HCT116 (cell line): ENCODE results near the gene SLC16A5. TPM values are rescaled to one million over a fixed set of nuclear protein-coding genes. Genes with fewer than 3 reads are reported as not detected.

Experiments
- ATAC-seq: fragments of 200-7000 bp; cut with Tn5 transposase; 2 replicates; pipeline ENCODE4 v1.9.1; 2020; ENCODE audit warnings: mild to moderate bottlenecking, moderate library complexity
- BruUV-seq: library from RNA; stranded (reverse); fragments of 400-500 nt; replicated peaks from 2 replicates; lab custom pipeline; 2021; lab: Mats Ljungman, UMichigan
- CTCF ChIA-PET: fragments of 300-600 bp; sonication (Branson Sonifier 250); formaldehyde crosslinking; loops from one replicate; lab custom pipeline; 2021; ENCODE audit warnings: antibody characterized with exemption; lab: Charles Lee
- POLR2A ChIA-PET: fragments of 300-600, 350-600 bp; sonication (Branson Sonifier 250); formaldehyde crosslinking; loops from one replicate; lab custom pipeline; 2021; ENCODE audit warnings: antibody characterized with exemption; lab: Charles Lee
- RAD21 ChIA-PET, 2 experiments: fragments of 300-600 bp; sonication (Branson Sonifier 250); formaldehyde crosslinking; loops; one replicate each; lab custom pipeline; 2023; ENCODE audit warnings: low total read pairs in 2 of 2; ENCODE audit not compliant: uncharacterized antibody in 2 of 2, unreplicated experiment in 2 of 2, low non-redundant PET in 1 of 2; lab: Charles Lee
- DNase-seq: peaks from one replicate; pipeline ENCODE4 v3.0.0-alpha.2; 2010; ENCODE audit warnings: low read depth, low spot score
- H2AFZ ChIP-seq: fragments of 200-600 bp; shearing (Covaris generic), sonication (generic); 2 replicates; pipeline ENCODE4 v1.6.1; 2017; ENCODE audit warnings: low read depth, mixed run types, mixed read lengths, antibody characterized with exemption, low read length; ENCODE audit not compliant: poor library complexity, severe bottlenecking
- H3K27ac ChIP-seq: 2 replicates; pipeline ENCODE4 v1.5.1; 2012; ENCODE audit warnings: low read depth, low read length
- H3K27me3 ChIP-seq: fragments of 200-600 bp; sonication (generic); 2 replicates; pipeline ENCODE4 v1.6.1; 2016; ENCODE audit warnings: mixed run types, low read length, mixed read lengths; ENCODE audit not compliant: insufficient read depth
- H3K36me3 ChIP-seq, 2 experiments: fragments of 200-500 bp in 1 of 2; fragments of 200-600 bp in 1 of 2; sonication (Bioruptor generic) in 1 of 2; sonication (generic) in 1 of 2; 2 replicates each; pipeline versions ENCODE4 v1.5.1 to v1.6.1; 2014 to 2016; ENCODE audit warnings: low read length in 2 of 2, inconsistent platforms in 1 of 2, mixed read lengths in 1 of 2, mixed run types in 1 of 2; ENCODE audit not compliant: insufficient read depth in 2 of 2, control insufficient read depth in 1 of 2
- H3K4me1 ChIP-seq, 2 experiments: fragments of 200-600 bp in 1 of 2; sonication (generic) in 1 of 2; 2 replicates each; pipeline versions ENCODE4 v1.5.1 to v1.6.1; 2012 to 2017; ENCODE audit warnings: low read length in 2 of 2, inconsistent platforms in 1 of 2, mild to moderate bottlenecking in 1 of 2, mixed read lengths in 1 of 2, mixed run types in 1 of 2, moderate library complexity in 1 of 2; ENCODE audit not compliant: insufficient read depth in 2 of 2, control insufficient read depth in 1 of 2
- H3K4me2 ChIP-seq: fragments of 200-600 bp; sonication (generic); 2 replicates; pipeline ENCODE4 v1.6.1; 2017; ENCODE audit warnings: mixed run types, low read length, mixed read lengths
- H3K4me3 ChIP-seq, 2 experiments: fragments of 200-600 bp in 1 of 2; sonication (generic) in 1 of 2; replicated peaks in 1 of 2; 2 replicates each; pipeline ENCODE4 v1.5.1; 2011 to 2016; ENCODE audit warnings: low read length in 2 of 2, control low read depth in 1 of 2, low read depth in 1 of 2, mild to moderate bottlenecking in 1 of 2, mixed read lengths in 1 of 2, mixed run types in 1 of 2
- H3K79me2 ChIP-seq: fragments of 200-600 bp; sonication (generic); 2 replicates; pipeline ENCODE4 v1.6.1; 2017; ENCODE audit warnings: mild to moderate bottlenecking, mixed run types, low read length, moderate library complexity, mixed read lengths; ENCODE audit not compliant: insufficient read depth
- H3K9ac ChIP-seq: fragments of 200-600 bp; sonication (generic); 2 replicates; pipeline ENCODE4 v1.6.1; 2016; ENCODE audit warnings: low read length, mixed read lengths
- H3K9me2 ChIP-seq: fragments of 200-600 bp; sonication (generic), shearing (Covaris generic); 2 replicates; pipeline ENCODE4 v1.6.1; 2017; ENCODE audit warnings: mixed run types, mild to moderate bottlenecking, moderate library complexity; ENCODE audit not compliant: insufficient read depth
- H3K9me3 ChIP-seq, 2 experiments: fragments of 200-500 bp in 1 of 2; fragments of 200-600 bp in 1 of 2; sonication (Bioruptor generic) in 1 of 2; sonication (generic) in 1 of 2; 2 replicates each; pipeline ENCODE4 v1.6.1; 2014 to 2017; ENCODE audit warnings: low read length in 2 of 2, mixed read lengths in 2 of 2, inconsistent platforms in 1 of 2, low read depth in 1 of 2, mild to moderate bottlenecking in 1 of 2, mixed run types in 1 of 2, moderate library complexity in 1 of 2; ENCODE audit not compliant: control insufficient read depth in 1 of 2, insufficient read depth in 1 of 2
- H4K20me1 ChIP-seq: fragments of 200-600 bp; sonication (generic), shearing (Covaris generic); 2 replicates; pipeline ENCODE4 v1.6.1; 2017; ENCODE audit warnings: mixed run types, mild to moderate bottlenecking, moderate library complexity; ENCODE audit not compliant: insufficient read depth
- CTCF ChIP-seq, 3 experiments: fragments of 200-600 bp in 1 of 3; sonication (generic) in 1 of 3; IDR thresholded peaks in 2 of 3; conservative IDR thresholded peaks in 1 of 3; 2 replicates each; pipeline ENCODE4 v1.5.1; 2012 to 2017; ENCODE audit warnings: low read depth in 2 of 3, low read length in 2 of 3, antibody characterized with exemption in 1 of 3, borderline replicate concordance in 1 of 3, control low read depth in 1 of 3, mild to moderate bottlenecking in 1 of 3, mixed read lengths in 1 of 3, mixed run types in 1 of 3, moderate library complexity in 1 of 3; ENCODE audit not compliant: insufficient read depth in 1 of 3
- POLR2AphosphoS5 ChIP-seq: IDR thresholded peaks from 2 replicates; pipeline ENCODE4 v1.6.1; 2011; ENCODE audit warnings: mild to moderate bottlenecking, low read depth, low read length, moderate library complexity
- SRF ChIP-seq: IDR thresholded peaks from 2 replicates; pipeline ENCODE4 v1.6.1; 2012; ENCODE audit warnings: low read depth
- YY1 ChIP-seq: IDR thresholded peaks from 2 replicates; pipeline ENCODE4 v1.6.1; 2011; ENCODE audit warnings: low read length, low read depth, moderate library complexity, mild to moderate bottlenecking; ENCODE audit not compliant: insufficient replicate concordance; ENCODE audit errors: extremely low read depth
- ZBTB33 ChIP-seq: IDR thresholded peaks from 2 replicates; pipeline ENCODE4 v1.6.1; 2011; ENCODE audit warnings: mild to moderate bottlenecking, low read length, moderate library complexity; ENCODE audit not compliant: insufficient replicate concordance; ENCODE audit errors: extremely low read depth
- intact Hi-C: fragments of 100-400 bp; cut with micrococcal nuclease; formaldehyde crosslinking; loops from 2 replicates; pipeline ENCODE4 v1.10.0; 2022
- total RNA-seq: library from RNA; stranded (reverse); gene quantifications from one replicate; pipeline ENCODE4 v1.2.1, GENCODE V29; 2021; ENCODE audit not compliant: unreplicated experiment

SLC16A5 gene
- total RNA-seq, 1 experiment from 2014 or later, result 79.3 TPM

GRCh38 chr17:75130059-75130631 lies 42.4 kb downstream of the SLC16A5 start:
- Histone ChIP-seq H2AFZ (no peak overlapping the region), H3K27me3 (no peaks in the 10 kb centered on the region), H3K4me2 (peak overlapping the region; percentile 86), H3K9ac (peak overlapping the region; percentile 99), H3K4me3 (peak overlapping the region; percentile 85), H3K4me1 (peaks cover 37 to 77% of the 10 kb centered on the region in 2 experiments), H3K9me2 (no peaks in the 10 kb centered on the region), H3K9me3 (no peaks in the 10 kb centered on the region), H3K36me3 (peaks cover 1 to 33% of the 10 kb centered on the region in 2 experiments; a peak in 1 of 4 replicates), H3K79me2 (peaks cover 71% of the 10 kb centered on the region), H3K27ac (peak overlapping the region; percentile 99), H4K20me1 (no peaks in the 10 kb centered on the region)
- BruUV-seq, result no TSS peak
- DNase-seq (no peak), ATAC-seq (no peak)
- peak; percentile 51 for TF ChIP-seq POLR2AphosphoS5
- TF ChIP-seq SRF, result no peak
- RAD21 ChIA-PET, result interaction anchor here in 1 of 2 experiments (0.6 to 0.9 kb wide), 2 partner anchors 16 to 20 kb away, joined by 3 read pairs; no protein-coding TSS in a partner anchor
- CTCF ChIA-PET, result interaction anchor here (1.3 to 4.9 kb wide), 7 partner anchors 15 to 168 kb away, joined by 3 to 50 read pairs (median 9); partner anchors contain the start of gene ARMC7
- POLR2A ChIA-PET, result interaction anchor here (0.7 to 2.2 kb wide), 11 partner anchors 8 to 169 kb away, joined by 3 to 7 read pairs (median 4); partner anchors contain the start of genes ARMC7 and JPT1
- intact Hi-C loops, result no loop called here

- ChIA-PET RAD21 (interaction anchor here (0.9 to 1.2 kb wide), 3 partner anchors 17 to 71 kb away, joined by 3 to 4 read pairs (median 3); no protein-coding TSS in a partner anchor), POLR2A (interaction anchor here (0.7 to 2.2 kb wide), 16 partner anchors 9 to 169 kb away, joined by 3 to 7 read pairs (median 4); partner anchors contain the start of genes ARMC7 and JPT1)
- BruUV-seq, result TSS peak; percentile 63
- H3K9me2 ChIP-seq, result no peaks in the 10 kb centered on the region
- H3K4me1 ChIP-seq, result peaks cover 31 to 75% of the 10 kb centered on the region in 2 experiments
- H3K9me3 ChIP-seq, result no peaks in the 10 kb centered on the region
- peak overlapping the region; percentile 99 for H3K27ac ChIP-seq
- H3K4me3 ChIP-seq, result peak overlapping the region; percentile 85
- peak in 2 of 3 experiments; percentile 77 to 86; a peak in 4 of 6 replicates for TF ChIP-seq CTCF (IDR thresholded peaks at IDR 0.05 in 2 of 3, conservative IDR thresholded peaks at IDR 0.05 in 1 of 3; ENCODE audit: borderline replicate concordance in 1 of 3, insufficient read depth in 1 of 3, low read depth in 2 of 3, low read length in 2 of 3)
- TF ChIP-seq ZBTB33, result no peak
- TF ChIP-seq YY1, result peak; percentile 36
- TF ChIP-seq, all 23 proteins: peak for 2
- intact Hi-C loops, result loop anchor here (1.0 kb wide), 2 partner anchors 16 to 41 kb away; no protein-coding TSS in a partner anchor
- DNase-seq (peak; percentile 69), ATAC-seq (peak; percentile 64)
- no peak overlapping the region for H2AFZ ChIP-seq
- peaks cover 4 to 38% of the 10 kb centered on the region in 2 experiments; a peak in 1 of 4 replicates for H3K36me3 ChIP-seq
- H3K4me2 ChIP-seq, result peak overlapping the region; percentile 86
- CTCF ChIA-PET, result interaction anchor here (0.6 to 4.9 kb wide), 11 partner anchors 10 to 169 kb away, joined by 3 to 50 read pairs (median 5); partner anchors contain the start of genes ARMC7 and MIF4GD
- H4K20me1 ChIP-seq, result no peaks in the 10 kb centered on the region
- no peaks in the 10 kb centered on the region for H3K27me3 ChIP-seq
- H3K9ac ChIP-seq, result peak overlapping the region; percentile 99
- H3K79me2 ChIP-seq, result peaks cover 65% of the 10 kb centered on the region
Measured at GRCh38 chr17:75130632-75131277, 43.0 kb downstream of the SLC16A5 start.
